Heart left ventricle (tissue), 13 donors: ENCODE measurements around the gene KDM8.

Source experiments
- CTCF ChIP-seq, 12 donors: fragments of 200-600 bp; sonication (generic) in 4 of 12; IDR thresholded peaks; one replicate each; pipeline versions ENCODE4 v1.5.0 to v1.8.0; 2018 to 2022; ENCODE audit warnings: antibody characterized with exemption in 12 of 12, mild to moderate bottlenecking in 5 of 12
- POLR2A ChIP-seq, 2 donors: fragments of 450-650 bp; IDR thresholded peaks; one replicate each; pipeline ENCODE4 v1.6.1; 2017; ENCODE audit warnings: antibody characterized with exemption in 2 of 2, mild to moderate bottlenecking in 2 of 2, moderate library complexity in 2 of 2
- donor health status: ischemic (EF 13 %, LVEDD 7.1; RV severe dilation, severe dysfunction).
- donor health status: DM: no; HTN: yes; CAD: no.
- donor health status: DM: no; HTN: no; CAD: no.
- donor health status: ischemic (EF 25% LVEDD 6.9; RV normal size, moderate dysfunction).
- donor health status: ischemic (EF 25% LVEDD 5.7; RV mildly dilated, moderate dysfunction).
- donor health status: ischemic (EF 35%, LVEDD 5.7; RV mildly dilated, moderate dysfunction).
- donor health status: nonischemic (EF 11% LVEDD 7.7; RV severe dilation, severe dysfunction).
- donor health status: DM: yes; HTN: yes; CAD: no.
- donor health status: PGD.
- donor health status: ischemic (EF 29% LVEDD 5.4; RV normal size, mild dysfunction).
- donor health status: nonischemic (EF 23%, LVEDD 6.1; RV moderate dilation, normal function).

- TF ChIP-seq CTCF (IDR thresholded peaks at IDR 0.05): no peak
- no peak for TF ChIP-seq POLR2A (IDR thresholded peaks at IDR 0.05)
Measured at GRCh38 chr16:27182906-27183405, 20.4 kb upstream of the KDM8 start.
